HG03520 (cell line): ENCODE measurements around the gene CAVIN3.

ENCODE experiments used
- ATAC-seq: cut with Tn5 transposase; IDR thresholded peaks from one replicate; pipeline ENCODE4 v1.9.1; 2021; ENCODE audit warnings: mild to moderate bottlenecking, moderate library complexity; ENCODE audit not compliant: unreplicated experiment

CAVIN3 gene

GRCh38 chr11:6271598-6271997 lies 48.7 kb downstream of the CAVIN3 start:
- no peak for ATAC-seq

- no peak for ATAC-seq
Observed at GRCh38 chr11:6270584-6271246, 49.6 kb downstream of the CAVIN3 start.

- no peak for ATAC-seq
Observed at GRCh38 chr11:6269994-6270393, 50.3 kb downstream of the CAVIN3 start.
